GM18520 (cell line): ENCODE results near the gene ANTKMT.
"Not testable (repeated sequence)": the region's sequence is repeated elsewhere in the genome, so short reads cannot be mapped to it uniquely, and the experiment has no call there.

Experiments used
- ATAC-seq: cut with Tn5 transposase; IDR thresholded peaks from one replicate; pipeline ENCODE4 v1.9.1; 2021; ENCODE audit not compliant: unreplicated experiment

Gene ANTKMT

DNA sequence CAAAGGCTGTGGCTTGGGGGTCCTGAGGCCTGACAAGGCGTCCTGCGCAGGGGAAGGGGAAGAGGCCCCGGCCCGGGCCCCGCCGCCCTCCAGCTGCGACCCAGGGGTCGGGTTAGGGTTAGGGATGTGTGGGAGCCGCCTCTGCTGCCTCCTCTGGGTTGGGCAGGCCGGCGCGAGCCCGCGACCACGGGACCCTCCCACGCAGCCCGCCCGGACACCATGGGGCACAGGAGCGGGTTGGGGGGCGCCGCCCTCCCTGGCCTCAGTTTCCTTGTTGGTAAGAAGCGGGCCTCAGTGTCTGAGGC is 19.5 kb downstream of the ANTKMT start:
- ATAC-seq, result no peak

DNA sequence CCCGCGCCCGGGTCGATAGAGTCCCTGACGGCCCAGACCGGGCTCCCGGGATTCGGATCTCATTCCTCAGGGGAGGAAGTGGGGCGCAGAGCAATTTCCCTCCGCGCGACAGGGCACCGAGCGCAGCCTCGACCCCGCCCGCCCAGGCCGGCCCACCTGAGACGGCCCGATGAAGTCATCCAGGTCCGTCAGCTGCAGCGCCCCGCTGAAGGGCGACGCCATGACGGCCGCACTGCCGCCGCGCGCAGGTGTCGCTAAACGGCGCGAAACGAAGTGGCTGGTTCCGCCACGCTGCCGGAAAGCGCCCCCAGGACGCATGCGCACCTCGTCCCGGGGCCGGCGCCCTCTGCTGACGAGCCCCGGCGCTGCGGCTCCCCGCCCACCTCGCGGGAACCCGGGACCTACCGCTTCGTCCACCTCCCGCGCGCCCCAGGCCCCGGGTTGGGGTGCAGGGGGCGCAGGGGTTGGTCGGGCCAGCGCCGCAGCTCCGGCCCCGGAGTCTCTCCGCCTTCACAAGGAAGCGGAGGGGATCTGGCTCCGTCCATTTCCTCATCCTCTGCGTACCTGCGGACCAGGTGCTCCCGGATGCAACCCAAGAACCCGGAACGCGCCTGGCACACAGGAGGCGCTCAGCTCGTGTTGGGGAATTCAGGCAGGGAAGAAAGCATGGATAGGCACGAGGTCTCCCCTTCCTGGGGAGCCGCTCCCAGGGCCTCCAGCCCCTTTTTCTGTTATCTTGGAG is 20.0 kb downstream of the ANTKMT start, which contains the start of gene CIAO3:
Gene CIAO3, minus strand, starts transcription at position 234 of the 742 bp plus-strand sequence. Its CDS starts 12 bp downstream, at position 222.
- ATAC-seq, result peak; percentile 78

DNA sequence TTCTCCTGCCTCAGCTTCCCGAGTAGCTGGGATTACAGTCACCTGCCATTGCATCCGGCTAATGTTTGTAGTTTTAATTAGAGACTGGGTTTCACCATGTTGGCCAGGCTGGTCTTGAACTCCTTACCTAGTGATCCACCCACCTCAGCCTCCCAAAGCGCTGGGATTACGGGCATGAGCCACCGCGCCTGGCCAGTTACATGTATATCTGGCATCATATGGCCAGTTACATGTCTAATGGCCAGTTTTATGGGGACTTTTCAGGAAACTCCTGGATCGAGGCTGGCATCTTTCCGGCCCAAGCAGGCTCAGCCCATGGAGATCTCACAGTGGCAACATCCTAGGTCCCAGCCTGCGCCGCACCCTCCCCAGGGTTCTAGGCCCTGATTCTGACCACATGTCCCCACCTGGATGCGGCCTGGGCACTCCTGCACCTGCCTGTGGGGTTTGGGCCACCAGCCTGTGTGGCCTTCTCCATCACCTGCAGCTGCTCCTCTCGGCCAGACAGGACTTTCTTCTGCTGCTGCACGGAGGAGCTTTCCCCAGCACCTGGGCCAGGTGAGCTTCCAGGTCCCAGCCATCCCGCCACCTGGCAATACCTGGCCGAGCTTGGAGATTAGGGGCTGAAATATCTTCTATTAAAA is 21.2 kb downstream of the ANTKMT start:
- no peak for ATAC-seq

GRCh38 chr16:742894-743293 is 21.9 kb downstream of the ANTKMT start:
- ATAC-seq, result not testable (repeated sequence)

GRCh38 chr16:743794-744500 is 23.0 kb downstream of the ANTKMT start:
- no peak for ATAC-seq

DNA sequence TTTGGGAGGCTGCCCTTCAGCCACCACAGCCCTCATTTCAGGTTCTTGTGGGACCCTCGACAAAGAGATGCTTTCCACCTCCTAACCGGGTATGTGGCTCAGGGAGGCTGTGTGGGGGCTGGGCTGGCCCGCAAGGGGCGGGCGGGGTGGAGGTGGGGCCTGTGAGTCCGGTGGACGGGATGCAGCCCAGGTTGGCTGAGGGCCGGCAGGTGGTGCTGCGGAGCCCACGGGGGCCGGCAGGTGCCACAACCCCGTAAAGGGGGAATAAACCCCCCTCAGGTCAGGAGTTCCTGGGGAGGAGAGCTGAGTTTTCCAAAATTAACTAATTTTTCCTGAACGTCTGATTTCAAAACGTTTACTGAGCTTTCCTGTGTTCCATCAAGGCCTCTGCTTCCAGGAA is 24.8 kb downstream of the ANTKMT start:
- ATAC-seq, result no peak

DNA sequence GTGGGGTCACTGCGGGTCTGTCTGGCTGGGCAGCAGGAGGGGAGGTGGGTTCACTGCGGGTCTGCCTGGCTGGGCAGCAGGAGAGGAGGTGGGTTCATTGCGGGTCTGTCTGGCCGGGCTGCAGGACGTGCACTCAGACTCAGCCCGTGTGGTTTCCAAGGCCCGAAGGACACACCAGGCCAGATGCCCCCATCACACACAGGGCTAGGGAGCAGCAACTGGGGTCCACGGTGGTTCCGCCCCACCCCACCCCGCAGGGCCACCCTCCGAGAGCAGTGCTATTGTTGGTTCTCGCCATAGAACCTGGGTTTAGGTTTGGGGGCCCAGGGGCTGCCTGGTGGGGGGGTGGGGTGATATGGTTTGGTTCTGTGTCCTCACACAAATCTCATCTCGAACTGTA is 25.7 kb downstream of the ANTKMT start:
- no peak for ATAC-seq

DNA sequence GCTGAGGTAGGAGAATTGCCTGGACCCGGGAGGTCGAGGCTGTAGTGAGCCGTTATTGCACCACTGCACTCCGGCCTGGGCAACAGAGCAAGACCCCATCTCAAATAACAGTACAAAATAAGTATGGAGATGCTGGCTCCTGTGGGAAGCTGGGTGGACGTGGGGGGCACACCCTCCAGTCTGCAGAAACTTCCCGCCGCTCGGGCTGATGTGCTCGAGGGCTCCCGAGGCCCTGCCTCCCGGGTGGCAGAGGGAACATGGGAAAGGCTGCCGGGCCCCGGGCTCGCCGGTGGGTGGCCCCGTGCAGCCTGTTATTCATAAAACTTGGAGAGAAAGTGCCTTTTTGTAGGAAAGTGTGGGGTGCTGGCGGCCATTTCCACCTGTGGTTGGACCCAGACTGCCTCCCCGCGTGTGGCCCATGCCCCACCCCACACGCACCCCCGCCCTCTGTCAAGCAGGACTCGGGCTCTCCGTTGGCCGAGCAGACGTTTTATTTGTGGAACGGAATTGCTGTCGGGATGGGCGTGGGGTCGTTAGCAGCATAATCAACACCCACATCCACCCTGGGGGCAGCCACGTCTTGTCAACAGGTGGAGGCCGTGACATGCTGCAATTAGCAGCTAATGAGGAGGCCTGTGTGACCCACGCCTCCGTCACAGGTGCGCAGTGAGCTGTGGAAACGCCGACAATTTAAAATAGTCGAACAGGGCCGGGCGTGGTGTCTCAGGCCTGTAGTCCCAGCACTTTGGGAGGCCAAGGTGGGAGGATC is 27.2 kb downstream of the ANTKMT start:
- ATAC-seq, result no peak

- no peak for ATAC-seq
These were observed 28.1 kb downstream of the ANTKMT start for GRCh38 chr16:749010-749409.

DNA sequence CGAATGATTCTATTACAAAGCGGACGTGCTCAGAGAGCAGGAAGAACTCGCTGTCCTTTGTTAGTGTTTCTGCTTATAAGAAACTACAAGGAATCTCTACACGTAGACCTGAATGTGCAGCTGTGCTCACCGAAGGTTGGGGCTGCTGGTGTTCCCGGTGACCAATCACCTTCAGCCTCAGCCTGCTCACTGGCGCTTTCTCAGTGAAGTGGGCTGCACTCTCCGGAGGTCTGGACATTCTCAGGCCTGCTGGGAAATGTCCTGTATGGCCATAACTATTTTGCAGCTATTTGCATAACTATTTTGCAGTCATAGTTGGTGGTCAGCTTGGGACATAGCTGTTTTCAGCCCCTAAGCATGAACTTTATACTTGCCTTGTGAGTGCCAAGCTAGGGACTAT is 29.5 kb downstream of the ANTKMT start:
- no peak for ATAC-seq

DNA sequence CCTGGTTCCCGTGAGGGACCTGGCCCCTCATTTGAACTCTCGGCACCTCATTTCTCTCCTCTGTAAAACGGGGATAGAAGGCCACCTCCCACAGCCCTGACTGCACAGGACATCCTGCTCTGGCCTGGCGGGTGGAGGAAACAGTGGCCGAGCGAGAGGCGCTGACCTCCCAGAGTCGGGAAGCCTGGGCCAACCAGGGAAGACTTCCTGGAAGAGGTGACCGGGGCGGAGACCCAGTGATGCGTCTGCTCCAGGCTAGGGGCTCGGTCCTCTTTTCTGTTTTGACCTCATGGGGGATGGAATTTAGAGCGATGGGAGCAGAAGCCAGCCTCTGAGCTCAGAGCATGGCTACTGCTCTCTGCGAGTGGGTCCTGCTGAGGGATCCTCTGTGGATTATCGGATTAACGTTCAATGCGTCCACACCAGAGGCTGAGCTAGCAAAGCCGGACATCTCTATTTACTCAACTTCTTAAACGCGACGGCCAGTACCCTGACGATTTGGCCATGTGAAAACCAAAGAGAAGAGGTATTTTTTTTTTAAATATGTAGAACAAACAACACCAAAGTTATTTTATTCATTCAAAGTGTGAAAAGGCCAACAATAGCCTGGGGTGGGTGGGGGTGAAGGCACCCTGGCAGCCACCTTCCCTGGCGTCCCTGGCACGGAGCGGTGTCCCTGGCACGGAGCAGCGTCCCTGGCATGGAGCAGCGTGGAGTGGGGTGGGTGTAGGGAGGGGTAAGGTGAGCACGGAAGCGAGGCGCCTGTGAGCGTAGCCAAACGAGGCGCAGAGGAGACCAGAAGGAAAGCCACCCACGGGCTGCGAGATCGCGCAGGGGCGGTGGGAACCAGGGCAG is 30.4 kb downstream of the ANTKMT start:
- no peak for ATAC-seq

DNA sequence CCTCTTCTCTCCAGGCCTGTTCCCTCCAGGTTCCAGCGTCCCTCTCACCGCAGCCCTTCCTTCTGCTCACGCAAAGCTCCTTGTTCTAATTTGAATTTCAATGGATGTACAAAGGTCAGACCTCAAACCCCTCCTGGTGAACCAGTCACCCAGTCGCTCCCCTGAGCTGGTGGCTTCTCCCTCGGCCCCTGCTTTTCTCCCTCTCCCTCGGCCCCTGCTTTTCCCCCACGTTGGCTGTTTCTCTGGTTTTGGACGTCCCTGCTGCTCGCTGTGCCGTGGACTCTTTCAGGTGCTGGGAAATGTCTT is 31.0 kb downstream of the ANTKMT start:
- ATAC-seq, result no peak

GRCh38 chr16:754121-754607 is 33.2 kb downstream of the ANTKMT start:
- ATAC-seq, result not testable (repeated sequence)

DNA sequence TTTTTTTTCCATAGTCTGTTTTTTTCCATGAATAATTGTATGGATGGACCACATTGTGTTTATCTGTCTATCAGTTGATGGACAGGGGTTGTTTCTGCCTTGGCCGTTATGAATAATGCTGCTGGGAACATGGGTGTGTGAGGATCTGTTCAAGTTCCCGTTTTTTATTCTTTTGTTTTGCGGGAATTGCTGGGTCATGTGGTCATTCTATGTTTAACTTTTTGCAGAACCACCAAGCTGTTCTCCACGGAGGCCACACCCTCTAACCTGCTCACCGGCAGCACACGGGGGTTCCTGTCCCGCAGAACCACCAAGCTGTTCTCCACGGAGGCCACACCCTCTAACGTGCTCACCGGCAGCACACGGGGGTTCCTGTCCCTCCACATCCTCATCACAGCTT is 33.7 kb downstream of the ANTKMT start:
- ATAC-seq, result no peak

DNA sequence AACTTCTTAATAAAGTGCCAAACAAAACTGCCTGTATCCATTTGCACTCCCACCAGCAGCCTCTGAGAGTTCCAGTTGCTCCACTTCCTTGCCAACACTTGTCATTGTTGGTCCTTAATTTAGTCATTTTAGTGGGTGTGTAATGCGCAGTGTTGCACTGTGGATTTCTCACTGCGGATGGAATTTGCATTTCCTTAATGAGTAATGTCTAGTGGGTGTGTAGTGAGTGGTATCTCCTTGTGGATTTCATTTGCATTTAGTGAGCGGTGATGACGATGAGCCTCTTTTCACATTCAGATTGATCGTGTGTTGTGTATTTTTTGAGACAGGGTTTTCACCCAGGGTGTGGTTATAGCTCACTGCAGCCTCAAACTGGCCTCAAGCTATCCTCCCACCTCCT is 35.5 kb downstream of the ANTKMT start:
- no peak for ATAC-seq

DNA sequence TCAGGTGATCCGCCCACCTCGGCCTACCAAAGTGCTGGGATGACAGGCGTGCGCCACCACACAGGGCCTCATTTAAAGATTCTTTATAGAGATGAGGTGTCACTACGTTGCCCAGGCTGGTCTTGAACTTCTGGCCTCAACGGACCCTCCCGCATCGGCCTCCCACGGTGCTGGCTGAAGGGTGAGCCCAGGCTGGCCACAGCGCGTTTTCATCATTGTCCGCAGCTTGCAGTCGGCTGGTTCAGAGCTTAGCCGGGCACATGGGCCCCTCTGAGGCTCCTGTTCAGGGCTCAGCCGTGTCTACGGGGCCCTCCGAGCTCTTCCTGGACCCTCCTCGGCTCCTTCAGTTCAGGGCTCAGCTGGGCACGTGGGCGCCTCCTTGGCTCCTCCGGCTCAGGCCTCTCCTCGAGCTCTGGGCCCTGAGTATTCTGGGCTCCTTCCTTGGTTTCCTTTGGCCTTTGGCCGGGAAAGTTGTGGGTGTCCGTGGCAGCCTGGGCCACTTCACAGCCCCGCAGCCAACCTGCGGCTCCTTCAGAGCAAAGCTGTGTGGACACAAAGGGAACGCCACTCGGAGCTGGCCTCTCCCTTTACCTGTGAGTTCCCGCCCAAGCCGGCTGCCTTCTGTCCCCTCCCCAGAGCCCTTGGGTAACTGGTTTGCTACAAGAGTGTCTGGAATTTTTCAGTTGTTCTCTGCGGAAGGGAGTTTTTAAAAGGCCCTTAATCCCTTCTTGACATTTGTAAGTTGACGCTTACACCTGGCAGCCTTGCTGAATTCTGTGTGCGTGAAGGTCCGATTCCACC is 38.4 kb downstream of the ANTKMT start:
- ATAC-seq, result no peak

DNA sequence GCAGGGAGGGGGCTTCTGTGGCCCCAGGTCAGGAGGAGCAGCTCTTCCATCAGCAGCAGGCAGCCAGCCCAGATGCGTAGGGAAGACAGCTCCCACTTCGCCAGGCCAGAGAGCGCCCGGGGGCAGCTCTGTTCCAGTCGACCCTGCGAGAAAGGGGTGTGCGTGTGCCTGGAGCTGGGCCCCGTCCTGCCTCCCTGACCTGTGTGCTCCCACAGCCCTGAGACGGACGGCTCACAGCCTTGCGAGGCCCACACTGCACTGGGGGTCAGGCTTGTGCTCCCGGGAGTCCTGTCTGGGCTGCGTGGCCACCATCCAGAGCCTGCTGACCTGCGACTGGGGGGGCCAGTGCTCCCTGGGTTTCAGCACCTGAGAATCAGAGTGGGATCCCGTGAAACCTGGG is 39.1 kb downstream of the ANTKMT start:
- no peak for ATAC-seq

DNA sequence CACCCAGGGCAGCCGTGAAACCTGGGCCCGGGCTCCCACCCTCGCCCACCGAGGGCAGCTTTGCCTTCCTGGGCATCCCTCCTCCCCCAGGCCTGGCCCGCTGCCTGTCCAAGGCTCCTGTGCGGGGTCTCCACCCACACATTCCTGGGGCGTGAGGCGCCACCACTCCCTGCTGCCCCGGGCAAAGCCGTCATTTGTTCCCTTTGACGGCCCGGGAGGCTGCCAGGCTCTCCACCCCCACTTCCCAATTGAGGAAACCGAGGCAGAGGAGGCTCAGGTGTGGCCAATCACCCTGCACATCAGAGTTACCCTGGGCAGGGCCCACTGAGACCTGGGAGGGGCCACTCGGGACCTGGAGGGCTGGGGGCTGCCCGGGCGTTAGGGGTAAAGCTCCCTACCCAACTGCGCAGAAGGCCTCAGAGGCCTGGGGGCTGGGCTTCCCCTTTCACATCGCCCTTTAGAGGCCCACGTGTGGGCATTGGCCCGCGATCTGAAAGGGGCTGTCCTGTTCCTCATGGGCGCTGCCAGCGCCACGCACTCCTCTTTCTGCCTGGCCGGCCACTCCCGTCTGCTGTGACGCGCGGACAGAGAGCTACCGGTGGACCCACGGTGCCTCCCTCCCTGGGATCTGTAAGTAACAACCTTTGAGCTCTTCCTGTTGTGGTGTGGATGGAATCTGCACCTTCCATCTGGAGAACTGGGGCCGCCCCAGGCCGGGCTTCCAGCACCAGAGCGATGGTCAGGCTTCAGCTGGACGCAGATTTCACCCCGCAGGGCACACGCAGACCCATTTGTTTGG is 39.8 kb downstream of the ANTKMT start, which contains the start of gene MSLN:
Gene MSLN, plus strand, starts transcription at position 190 of the 799 bp plus-strand sequence. CDS start 1,947 bp downstream, outside the sequence.
- no peak for ATAC-seq
